Stimulated activated naive CD8-positive, alpha-beta T cell treated with anti-CD3 and anti-CD28 coated beads, Interleukin-15, Interleukin-2, amounts not matched to agents 100 U/mL and 50 U/mL, for 24 hours (primary cell): Measurements from ENCODE around the gene GLIS1.

Experiments used
- ATAC-seq: fragments of 150-1000 bp; cut with Tn5 transposase; one replicate; pipeline ENCODE4 v1.10.0; 2021
- DNase-seq: peaks from one replicate; pipeline ENCODE4 v3.0.0; 2021

Gene GLIS1

DNA sequence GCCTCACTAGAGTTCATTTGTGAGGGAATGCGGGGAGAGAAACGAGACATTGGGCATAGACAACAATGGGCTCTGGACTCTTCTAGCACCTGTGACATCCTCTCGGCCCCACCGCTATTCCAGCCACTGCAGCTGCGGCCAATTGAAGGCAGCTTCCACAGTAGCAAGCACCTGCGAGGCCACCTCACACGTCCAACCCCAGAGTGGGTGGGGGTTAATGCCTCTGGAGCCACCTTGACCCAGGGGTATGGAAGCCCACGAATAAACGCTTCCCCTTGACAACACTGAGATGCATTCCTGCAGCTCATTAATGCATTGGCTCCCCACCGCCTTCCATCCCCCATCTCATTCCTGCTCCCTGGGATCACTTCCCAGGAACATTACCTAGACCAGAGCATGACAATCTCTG is 104.4 kb downstream of the GLIS1 start:
- ATAC-seq: no peak
- no peak for DNase-seq

DNA sequence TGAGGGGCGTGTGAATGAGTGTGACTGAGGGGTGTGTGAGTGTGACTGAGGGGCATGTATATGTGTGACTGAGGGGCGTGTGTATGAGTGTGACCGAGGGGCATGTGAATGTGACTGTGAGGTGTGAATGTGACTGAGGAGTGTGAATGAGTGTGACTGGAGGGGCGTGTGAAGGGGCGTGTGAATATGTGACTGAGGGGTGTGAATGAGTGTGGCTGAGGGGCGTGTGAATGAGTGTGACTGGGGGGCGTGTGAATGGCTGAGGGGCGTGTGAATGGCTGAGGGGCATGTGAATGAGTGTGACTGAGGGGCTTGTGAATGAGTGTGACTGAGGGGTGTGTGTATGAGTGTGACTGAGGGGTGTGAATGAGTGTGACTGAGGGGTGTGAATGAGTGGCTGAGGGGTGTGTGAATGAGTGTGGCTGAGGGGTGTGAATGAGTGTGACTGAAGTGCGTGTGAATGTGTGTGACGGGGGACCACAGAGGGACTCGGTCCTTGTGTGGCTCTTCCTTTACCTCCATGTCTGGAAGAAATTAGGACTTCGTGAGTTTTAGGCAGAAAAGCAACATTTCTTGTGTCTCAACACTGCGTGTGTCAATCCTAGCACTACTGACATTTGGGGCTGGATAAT is 105.8 kb downstream of the GLIS1 start:
- ATAC-seq: no peak
- DNase-seq: no peak

DNA sequence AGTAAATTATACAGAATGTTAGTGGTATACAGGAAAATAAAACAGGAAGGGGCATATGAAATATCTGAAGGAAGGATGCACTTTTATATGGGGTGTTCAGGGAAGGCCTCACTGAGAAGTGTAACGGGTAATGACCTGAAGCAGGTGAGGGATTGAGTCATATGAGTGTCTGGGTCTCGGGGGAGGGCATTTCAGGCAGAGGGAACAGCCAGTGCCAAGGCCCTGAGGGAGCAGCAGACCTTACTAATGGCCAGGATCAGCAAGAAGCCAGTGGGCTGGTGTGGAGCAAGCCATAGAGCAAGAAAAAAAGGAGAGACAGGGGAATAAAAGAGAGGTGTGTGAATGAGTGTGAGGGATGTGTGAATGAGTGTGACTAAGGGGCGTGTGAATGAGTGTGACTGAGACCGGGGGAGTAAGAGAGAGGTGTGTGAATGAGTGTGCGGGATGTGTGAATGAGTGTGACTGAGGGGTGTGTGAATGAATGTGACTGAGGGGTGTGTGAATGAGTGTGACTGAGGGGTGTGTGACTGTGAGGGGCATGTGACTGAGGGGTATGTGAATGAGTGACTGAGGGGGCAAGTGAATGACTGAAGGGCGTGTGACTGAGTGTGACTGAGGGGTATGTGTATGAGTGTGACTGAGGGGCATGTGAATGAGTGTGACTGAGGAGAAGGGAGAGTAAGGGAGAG is 107.2 kb downstream of the GLIS1 start:
- DNase-seq (no peak), ATAC-seq (no peak)

DNA sequence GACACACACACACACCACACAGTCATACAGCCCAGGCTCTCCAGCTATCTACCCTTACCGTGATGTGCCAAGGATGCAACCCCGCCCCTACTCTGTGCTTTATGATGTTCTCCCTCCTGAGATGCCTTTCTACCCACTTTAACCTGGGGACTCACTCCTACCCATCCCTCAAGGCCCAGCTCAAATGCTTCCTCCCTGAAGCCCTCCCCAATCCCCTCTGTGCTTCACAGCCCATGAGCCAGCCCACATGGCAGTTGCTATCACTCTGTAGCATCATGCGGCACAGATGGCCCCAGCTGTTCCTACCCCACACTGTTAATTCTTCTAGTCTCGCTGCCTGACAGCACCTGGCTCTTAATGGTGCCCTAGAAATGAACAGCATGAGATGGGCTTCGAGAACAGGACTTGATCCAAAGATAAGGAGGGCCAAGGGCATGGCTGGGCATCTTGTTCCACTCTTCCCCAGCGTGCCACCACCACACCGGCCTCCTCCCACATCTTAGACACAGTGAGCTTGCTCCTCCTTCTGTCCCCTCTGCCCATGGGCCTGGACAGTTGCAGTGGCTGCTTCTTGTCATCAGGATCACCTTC is 109.8 kb downstream of the GLIS1 start:
- ATAC-seq (no peak), DNase-seq (no peak)

DNA sequence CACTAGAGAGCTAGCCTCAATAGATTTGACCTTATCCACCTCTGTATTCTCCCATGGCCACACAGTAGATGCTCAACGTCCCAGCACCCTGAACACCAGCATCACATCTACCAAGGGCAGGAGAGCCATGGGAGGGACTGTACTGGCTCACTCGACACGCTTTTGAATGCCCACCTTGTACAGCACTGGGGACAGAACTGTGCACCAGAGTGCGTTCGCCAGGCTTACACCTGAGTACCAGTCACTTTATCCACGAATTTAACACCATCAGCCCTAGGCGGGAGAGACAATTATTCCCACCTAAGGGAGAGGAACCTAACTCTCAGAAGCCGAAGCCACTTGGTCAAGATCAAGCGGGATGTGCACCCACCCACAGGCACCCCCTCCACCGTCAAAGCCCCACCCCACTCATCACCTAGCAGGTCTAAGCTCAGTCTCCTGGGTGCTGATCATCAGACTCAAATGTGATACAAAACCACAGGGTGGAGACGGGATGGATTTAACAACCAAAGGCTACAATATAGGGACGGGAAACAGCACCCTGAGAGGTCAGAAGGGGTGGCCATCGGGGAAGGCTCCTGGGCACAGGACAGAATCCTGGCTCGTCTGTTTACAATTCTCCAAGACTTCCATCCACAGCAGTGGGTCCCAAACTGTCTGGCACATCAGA is 110.5 kb downstream of the GLIS1 start:
- no peak for ATAC-seq
- DNase-seq: no peak

DNA sequence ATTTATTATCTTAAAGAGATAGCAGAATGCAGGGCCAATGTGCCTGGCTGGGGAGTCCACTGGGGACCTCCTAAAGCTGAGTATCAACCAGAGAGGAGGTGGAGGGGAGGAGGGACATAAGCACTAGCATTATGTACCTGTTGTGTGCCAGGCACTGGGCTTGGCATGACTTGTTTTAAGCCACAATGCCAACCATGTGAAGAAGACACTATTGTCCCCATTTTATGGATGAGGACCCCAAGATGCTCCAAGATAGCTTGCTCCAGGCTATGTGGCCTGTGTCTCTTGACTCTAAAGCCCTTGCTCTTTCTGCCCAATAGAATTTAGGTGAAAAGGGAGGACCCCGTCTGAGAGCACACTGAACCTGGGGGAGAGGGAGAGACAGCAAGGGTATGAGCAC is 111.3 kb downstream of the GLIS1 start:
- DNase-seq: no peak
- ATAC-seq: no peak

DNA sequence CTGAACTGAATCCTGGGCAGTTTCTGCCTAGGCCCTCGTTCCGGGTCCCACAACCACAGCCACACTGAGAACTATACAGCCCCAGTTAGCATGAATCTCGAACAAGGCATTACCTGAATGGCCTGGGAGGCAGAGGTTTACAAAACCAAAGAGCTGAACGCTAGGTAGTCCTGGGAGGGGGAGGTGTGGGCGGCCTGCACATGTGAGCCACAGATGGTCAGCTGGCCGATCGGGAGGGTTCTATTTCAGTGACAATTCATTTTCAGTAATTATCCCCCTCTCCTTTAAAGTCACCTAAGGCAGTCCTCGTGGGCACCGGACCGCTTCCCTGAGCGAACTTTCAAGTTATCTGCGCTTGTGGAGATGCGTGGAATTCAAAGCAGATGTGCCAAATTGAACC is 111.9 kb downstream of the GLIS1 start:
- DNase-seq (no peak), ATAC-seq (no peak)

DNA sequence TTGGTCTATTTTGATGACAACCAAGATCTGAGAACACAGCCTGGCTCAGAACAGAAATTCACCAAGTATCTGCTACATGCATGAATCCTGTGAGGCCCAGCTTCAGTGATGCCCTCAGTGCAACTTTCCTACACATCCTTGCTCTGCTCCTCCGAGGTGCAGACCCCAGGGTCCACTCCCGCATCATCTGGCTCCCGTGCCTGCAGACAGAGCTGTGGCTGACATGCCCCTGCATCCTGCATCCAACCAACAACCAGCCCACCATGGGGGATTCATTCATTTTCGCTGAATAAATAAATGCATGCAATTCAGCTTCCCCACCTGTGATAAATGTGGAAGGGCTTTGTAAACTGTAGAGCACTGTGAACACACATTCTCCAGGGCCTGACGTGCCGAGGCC is 112.3 kb downstream of the GLIS1 start:
- no peak for ATAC-seq
- no peak for DNase-seq

DNA sequence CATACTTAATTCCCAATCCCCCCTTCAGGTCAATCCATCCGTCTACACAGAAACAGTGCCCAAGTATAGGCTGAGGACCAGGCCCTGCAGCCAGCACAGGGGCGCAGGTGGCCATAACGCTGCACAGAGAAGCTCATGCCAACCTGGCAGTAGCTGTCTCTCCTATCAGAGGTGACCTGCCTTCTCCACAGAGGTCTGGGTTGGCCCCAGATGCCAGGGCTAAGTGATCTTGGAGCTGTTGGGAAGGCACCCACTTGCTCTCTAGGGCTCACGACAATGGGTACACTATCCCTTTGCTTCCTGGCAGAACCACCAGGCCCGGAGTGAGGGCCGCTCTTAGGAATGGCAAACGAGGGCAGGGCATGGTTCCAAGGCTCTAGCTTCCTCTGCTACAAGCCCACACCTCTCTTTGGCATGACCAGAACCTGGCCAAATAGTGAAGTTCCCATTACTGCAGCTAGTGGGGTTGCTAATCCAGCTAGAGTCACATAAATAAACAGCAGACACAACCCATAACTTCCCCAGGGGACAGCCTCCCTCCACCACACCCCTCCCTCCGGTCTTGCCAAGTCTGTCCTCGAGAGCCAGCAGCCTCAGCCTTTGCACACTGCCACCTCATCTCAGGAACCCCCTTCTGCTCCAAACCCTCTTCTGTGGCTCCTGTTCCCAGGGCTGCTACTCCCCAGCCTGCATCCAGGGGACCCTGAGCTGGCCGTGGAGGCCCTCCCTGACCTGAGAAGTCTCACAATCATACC is 113.0 kb downstream of the GLIS1 start:
- no peak for ATAC-seq
- no peak for DNase-seq

DNA sequence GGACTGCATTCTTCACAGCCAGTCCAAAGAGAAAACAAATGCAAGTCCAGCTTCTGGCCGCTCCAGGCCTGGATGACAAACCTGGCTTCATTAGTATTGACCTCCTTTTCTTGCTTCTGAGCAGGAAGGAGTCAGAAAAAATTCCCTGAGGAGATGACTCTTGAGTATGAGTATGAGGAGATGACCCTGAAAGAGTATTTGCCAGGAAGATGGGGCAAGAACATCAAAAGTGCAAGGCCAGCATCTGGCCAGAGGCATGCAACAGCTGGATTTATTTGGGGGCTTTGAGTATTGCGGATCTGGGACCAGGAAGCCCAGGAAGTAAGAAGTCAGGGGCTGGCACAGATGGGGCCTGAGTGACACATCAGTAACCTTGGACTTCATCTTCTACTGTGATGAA is 113.9 kb downstream of the GLIS1 start:
- DNase-seq (no peak), ATAC-seq (no peak)

DNA sequence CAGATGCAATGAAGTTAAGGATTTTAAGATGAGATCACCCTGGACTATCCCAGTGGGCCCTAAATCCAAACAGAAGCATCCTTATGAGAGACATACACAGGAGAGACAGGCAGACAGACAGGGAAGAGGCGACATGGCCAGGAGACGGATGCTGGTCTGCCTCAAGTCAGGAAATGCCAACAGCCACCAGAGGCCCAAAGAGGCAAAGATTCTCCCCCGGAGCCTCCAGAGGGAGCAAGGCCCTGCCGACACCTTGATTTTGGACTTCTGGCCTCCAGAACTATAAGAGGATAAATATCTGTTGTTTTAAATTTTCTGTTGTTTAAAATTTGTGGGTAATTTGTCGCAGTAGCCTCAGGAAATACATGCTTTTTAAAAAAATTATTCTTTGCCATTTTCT is 116.4 kb downstream of the GLIS1 start:
- no peak for ATAC-seq
- DNase-seq: no peak

DNA sequence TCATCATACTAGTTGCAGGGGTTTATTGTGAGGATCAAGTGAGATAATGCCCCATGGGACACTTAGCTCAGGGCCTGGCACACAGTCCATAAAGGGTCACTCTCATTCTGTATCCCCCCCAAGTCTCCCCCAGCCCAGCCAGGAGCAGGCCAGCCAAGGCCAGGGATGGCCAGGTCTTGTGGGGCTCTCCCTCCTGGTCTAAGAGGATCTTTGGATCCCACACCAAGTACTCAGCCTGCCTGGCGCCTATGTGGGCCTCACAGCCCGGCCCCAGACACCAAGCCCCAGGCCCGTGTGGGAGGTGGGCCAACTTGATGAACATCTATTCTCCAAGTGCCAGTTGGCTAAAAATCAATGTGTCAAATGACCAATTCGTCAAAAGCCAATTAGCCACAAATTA is 117.8 kb downstream of the GLIS1 start:
- DNase-seq (no peak), ATAC-seq (no peak)

DNA sequence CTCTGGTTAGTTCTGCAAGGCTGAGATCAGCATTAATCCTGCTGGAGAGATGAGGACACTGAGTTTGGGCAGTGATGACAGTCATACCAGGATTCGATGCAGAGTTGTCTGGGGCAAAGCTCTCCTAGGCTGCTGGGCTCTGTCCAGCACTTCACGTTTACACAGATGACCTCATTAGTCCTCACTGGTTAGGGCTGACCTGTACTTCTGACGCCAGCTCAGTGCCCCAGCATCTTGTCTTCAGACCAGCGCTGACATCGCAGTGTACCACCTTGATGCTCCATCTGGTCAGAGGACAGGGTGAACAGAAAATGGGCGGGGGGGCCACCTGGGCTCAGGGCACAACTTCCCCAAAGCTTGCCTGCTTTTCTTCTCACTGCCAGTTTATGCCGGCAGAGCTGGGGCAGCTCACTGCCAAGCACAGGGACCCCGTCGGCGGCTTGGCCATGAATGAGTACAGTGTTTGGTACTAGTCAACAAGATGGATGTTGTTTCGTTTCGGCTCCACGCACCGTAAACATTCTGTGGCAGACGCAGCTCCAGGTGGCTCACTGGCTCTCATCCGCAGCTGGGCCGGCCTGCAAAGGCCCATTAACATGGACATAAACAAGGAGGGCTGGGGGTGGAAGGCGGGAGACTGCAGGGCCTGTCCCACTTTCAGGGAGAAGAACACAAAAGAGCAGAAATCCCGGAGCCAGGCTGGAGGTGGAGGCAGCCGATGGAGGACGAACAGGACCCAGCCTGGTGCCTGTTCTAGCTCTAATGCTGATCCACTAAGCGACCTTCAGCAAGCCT is 118.7 kb downstream of the GLIS1 start:
- ATAC-seq (no peak), DNase-seq (no peak)

DNA sequence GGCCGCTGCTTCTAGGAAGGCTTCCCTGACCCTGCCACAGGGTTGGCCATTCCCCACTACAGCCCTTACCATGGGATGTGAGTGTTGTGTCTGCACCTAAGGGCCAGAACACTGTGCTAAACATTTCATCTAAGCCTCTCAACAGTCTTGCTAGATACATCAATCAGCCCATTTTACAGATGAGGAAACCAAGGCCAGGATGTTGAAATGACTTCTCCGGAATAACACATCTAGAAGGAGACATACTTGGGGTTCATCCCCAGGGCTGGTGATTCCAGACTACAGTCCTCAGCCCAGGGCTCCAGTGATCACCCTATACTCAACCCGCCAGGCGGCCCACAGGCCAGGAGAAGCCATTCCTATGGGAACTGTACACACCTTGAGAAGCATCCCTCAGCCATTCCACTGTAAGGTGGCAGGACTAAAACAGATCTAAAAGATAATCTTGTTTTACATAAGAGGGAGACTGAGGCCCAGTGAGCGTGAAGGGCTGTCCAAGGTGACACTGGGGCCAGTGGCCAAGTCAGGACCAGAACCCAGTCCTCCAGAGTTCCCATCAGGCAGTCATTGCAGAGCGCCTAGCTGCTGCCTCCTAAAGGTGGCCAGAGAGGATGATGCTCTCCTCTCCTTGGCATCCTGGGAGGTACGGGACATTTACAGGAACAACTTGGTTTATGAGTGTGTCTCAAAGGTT is 119.5 kb downstream of the GLIS1 start:
- ATAC-seq (no peak), DNase-seq (no peak)

DNA sequence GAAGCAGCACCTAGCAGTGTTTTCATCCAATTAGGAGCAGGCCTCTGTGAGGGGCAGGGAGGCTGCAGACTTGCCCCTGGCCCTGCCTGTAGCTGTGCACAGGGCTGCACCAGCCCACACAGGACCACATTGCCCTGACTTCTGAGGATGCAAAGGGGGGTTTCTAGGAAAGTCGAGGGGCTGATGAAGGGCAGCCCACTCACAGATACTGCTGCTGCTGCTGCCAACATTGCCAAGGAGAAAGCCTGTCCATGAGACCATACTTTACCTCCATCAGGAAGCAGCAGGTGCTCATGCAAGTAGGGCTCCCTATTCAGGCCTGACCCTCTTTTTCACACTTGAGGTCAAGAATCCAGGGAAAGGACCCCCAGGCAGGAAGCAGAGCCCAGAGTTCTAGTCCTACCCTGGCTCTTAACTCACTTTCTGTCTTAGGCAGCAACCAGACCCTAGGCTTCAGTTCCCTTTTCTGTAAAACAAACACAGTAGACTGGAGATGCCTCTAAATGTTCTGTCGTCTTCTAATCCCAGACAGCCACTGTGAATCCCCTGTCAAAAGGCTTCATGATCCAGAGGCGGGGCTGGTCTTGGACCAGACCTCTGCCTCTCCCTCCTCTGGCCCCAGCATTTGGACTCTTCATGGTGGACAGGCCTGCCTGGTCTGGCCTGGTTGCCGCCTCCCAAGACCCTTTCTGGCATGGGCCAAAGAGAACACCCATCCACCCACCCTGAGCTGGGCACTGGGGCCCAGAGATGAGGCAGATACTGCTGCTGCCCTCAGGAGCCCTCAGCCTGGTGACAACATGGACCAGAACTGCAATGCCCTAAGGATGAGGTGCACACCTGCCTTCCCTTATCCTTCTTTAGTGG is 120.2 kb downstream of the GLIS1 start:
- DNase-seq: no peak
- ATAC-seq: no peak

DNA sequence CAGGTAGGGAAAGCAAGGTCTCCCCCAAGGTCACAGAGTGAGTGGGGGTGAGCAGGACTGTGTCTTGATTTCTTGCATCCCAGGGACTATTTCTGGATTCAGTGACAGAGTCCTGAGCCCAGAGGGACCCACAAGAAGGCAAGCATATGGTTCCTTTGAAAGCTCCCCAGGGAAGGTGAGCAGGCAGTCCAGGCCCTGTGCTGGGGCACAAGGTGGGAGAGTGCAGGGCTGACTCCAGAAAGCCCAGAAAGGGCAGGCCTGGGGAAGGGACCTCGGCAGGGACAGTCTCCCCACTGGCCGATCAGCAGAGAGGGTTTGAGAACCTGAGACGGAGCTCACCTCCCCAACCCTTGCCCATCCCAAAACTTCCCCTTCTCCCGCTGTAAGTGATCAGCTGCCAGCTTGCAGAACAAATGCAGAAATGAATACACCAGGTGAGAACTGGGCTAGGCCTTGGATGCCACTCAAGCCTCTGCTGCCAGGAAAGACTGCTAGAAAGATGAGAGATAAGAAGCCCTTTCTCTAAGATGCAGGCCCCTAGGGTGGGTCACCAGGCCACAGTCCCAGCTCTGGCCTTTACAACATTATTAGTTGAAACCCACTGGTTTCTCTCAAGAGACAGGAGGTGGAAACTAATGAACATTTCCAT is 121.0 kb downstream of the GLIS1 start:
- ATAC-seq (no peak), DNase-seq (no peak)

DNA sequence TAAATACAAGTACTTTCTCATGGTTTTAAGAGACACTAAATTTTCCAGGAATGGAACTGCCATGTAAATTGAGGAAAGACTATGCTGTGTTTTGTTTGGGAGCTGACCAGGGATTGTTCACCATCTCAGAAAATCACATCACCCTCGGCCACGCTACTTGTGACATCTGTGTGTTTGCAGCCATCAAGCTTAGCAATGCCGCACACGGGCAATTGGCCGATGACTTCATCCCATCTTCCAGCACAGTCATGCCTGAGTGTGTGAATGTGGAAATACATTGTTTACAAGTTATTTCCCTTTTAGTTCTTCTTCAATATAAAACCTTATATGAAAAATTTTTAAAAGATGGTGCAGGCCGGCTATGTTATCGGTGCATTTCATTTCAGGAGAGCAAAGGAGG is 121.6 kb downstream of the GLIS1 start:
- ATAC-seq (no peak), DNase-seq (no peak)

DNA sequence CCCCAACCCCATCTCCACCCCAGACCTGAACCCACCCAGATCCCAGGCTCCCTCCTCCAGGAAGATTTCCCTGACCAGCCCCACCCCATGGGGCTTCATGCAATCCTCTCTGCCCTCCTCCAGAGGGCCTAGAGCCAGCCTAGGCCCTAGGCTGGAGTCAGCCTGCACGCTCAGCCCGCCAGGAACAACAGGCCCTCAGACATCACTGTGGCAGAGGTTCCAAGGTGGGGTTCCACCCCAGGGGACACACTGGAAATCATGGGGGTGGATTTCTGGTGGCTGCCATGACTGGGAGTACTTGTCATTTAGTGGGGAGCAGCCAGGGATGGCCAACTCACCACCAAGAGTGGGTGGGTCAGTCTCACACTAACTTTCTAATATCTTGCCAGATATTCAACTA is 122.0 kb downstream of the GLIS1 start:
- ATAC-seq: no peak
- DNase-seq: no peak

DNA sequence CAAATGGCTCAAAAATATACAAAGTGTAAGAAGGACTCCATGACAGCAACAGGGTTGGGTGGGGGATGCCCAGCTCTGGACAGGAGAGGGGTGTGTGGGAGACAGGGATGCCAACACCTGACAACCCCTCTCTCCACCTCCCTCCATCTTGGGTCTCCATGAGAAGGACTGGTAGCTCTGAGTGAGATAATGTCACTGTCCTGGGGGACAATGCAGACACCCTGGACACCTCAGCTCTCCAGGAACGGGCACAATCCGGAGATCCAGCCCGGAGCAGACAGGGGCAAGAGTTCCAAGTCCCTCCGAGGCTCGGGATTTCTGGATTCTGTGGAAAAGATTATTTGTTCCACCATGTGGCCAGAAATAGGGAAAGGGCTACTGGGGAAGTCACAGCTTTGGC is 122.5 kb downstream of the GLIS1 start:
- ATAC-seq (no peak), DNase-seq (no peak)

DNA sequence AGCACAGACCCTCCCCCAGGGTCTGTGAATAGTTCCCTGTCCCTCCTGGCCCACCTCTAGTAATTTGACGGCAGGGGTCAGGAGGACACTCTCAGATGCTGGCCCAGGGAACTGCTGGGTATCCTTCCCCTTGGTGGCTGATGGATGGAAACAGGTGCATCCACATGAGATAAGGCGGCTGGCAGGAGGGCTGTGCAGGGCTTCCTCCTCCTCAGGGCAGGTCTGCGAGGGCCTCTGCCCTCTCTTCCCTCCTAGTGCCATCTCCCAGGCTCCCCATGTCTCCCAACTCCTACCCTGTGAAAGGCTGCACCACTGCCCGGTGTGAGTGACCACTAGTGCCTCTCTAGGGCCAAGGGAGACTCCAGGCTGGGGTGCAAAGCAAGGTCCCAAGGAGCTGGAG is 123.9 kb downstream of the GLIS1 start:
- no peak for DNase-seq
- no peak for ATAC-seq
